K562 (cell line): ENCODE results near the gene MYH9.

Experiments used
- HIVEP1 ChIP-seq: fragments of 250-450 bp; sonication (Bioruptor Pico); IDR thresholded peaks from 2 replicates; pipeline ENCODE4 v1.4.0; 2020; ENCODE audit warnings: mild to moderate bottlenecking
- MLLT1 ChIP-seq, 2 experiments: fragments of 450-650 bp; IDR thresholded peaks; 2 replicates each; pipeline ENCODE4 v1.6.1; 2016
- SIN3B ChIP-seq: fragments of 450-650 bp; IDR thresholded peaks from 2 replicates; pipeline ENCODE4 v1.6.1; 2017; ENCODE audit warnings: low read depth, mild to moderate bottlenecking, moderate library complexity

- no peak for TF ChIP-seq MLLT1 (IDR thresholded peaks at IDR 0.05)
- no peak for TF ChIP-seq SIN3B
- no peak for TF ChIP-seq HIVEP1
Measured at GRCh38 chr22:36355894-36356293, 31.9 kb downstream of the MYH9 start.
